Heart left ventricle (tissue), 16 donors: ENCODE data around the gene PRAMEF2. TPM values are rescaled to one million over a fixed set of nuclear protein-coding genes. Genes with fewer than 3 reads are reported as not detected.
"Not testable (repeated sequence)": the region's sequence is repeated elsewhere in the genome, so short reads cannot be mapped to it uniquely, and the experiment has no call there.

Experiments
- ATAC-seq, 4 donors: fragments of 200-7000 bp; cut with Tn5 transposase; one replicate each; pipeline ENCODE4 v1.9.1; 2020 to 2022; ENCODE audit warnings: moderate library complexity in 4 of 4, mild to moderate bottlenecking in 3 of 4, moderate number of reproducible peaks in 1 of 4
- DNase-seq, 5 donors: peaks; one replicate each; pipeline ENCODE4 v3.0.0-alpha.2; 2020
- H3K27ac ChIP-seq, 12 donors: fragments of 200-600 bp; sonication (generic) in 4 of 12; one replicate each; pipeline versions ENCODE4 v1.5.0 to v1.8.0; 2016 to 2022; ENCODE audit warnings: mild to moderate bottlenecking in 2 of 12
- H3K27me3 ChIP-seq, 9 donors: fragments of 200-600 bp; sonication (generic) in 2 of 9; one replicate each; pipeline versions ENCODE4 v1.5.1 to v1.8.0; 2016 to 2022; ENCODE audit warnings: mild to moderate bottlenecking in 3 of 9
- H3K36me3 ChIP-seq, 9 donors: fragments of 200-600 bp; sonication (generic) in 2 of 9; one replicate each; pipeline versions ENCODE4 v1.5.0 to v1.8.0; 2018 to 2022; ENCODE audit warnings: mild to moderate bottlenecking in 2 of 9
- H3K4me1 ChIP-seq, 12 donors: fragments of 200-600 bp; sonication (generic) in 4 of 12; one replicate each; pipeline versions ENCODE4 v1.5.0 to v1.8.0; 2016 to 2022; ENCODE audit warnings: mild to moderate bottlenecking in 3 of 12
- H3K4me3 ChIP-seq, 12 donors: fragments of 200-600 bp; sonication (generic) in 4 of 12; one replicate each; pipeline versions ENCODE4 v1.5.0 to v1.8.0; 2017 to 2022; ENCODE audit warnings: mild to moderate bottlenecking in 9 of 12, moderate library complexity in 4 of 12
- H3K9me3 ChIP-seq, 12 donors: fragments of 200-600 bp; sonication (generic) in 4 of 12; one replicate each; pipeline versions ENCODE4 v1.5.0 to v1.8.0; 2016 to 2022; ENCODE audit warnings: mild to moderate bottlenecking in 1 of 12
- POLR2A ChIP-seq, 2 donors: fragments of 450-650 bp; IDR thresholded peaks; one replicate each; pipeline ENCODE4 v1.6.1; 2017; ENCODE audit warnings: antibody characterized with exemption in 2 of 2, mild to moderate bottlenecking in 2 of 2, moderate library complexity in 2 of 2
- WGBS, 4 donors: extraction: QIAGEN DNeasy Blood & Tissue Kit in 2 of 4; methylation state at CpG; one replicate each; pipeline versions ENCODE4 v1.1.5 to v1.1.7; 2013 to 2018; 5-methylcytosine and 5-hydroxymethylcytosine counted together
- intact Hi-C, 10 donors: fragments of 100-400 bp; cut with DNase I; formaldehyde crosslinking; loops; one replicate each; pipeline versions ENCODE4 v1.11.1 to v1.14.2; 2022
- polyA plus RNA-seq, 2 donors: library from polyadenylated mRNA; stranded (reverse); fragments of 200-250 nt; gene quantifications; one replicate each; pipeline ENCODE4 v1.2.3, GENCODE V29; 2013
- total RNA-seq, 9 donors: library from RNA; depleted of rRNA in 2 of 9; stranded (reverse); fragments of >200 nt in 2 of 9; fragmentation: NEBNext Ultra II Directional in 3 of 9; extraction: Animal tissue kit (Norgen Biotek cat#: 25700) in 3 of 9; gene quantifications; one replicate each; pipeline versions ENCODE4 v1.1.0 to v1.2.4, GENCODE V29; 2016 to 2023
- TF ChIP-seq, protein P1 (sequence below), 12 donors: fragments of 200-600 bp; sonication (generic) in 4 of 12; IDR thresholded peaks; one replicate each; pipeline versions ENCODE4 v1.5.0 to v1.8.0; 2018 to 2022; ENCODE audit warnings: antibody characterized with exemption in 12 of 12, mild to moderate bottlenecking in 5 of 12
- donor health status: ischemic (EF 13 %, LVEDD 7.1; RV severe dilation, severe dysfunction).
- donor health status: healthy with polysubstance abuse.
- donor health status: DM: no; HTN: yes; CAD: no.
- donor health status: DM: no; HTN: no; CAD: no.
- donor health status: ischemic (EF 25% LVEDD 6.9; RV normal size, moderate dysfunction).
- donor health status: ischemic (EF 25% LVEDD 5.7; RV mildly dilated, moderate dysfunction).
- donor health status: healthy.
- donor health status: DM: yes; HTN: yes; CAD: no.
- donor health status: ischemic (EF 35%, LVEDD 5.7; RV mildly dilated, moderate dysfunction).
- donor health status: nonischemic (EF 11% LVEDD 7.7; RV severe dilation, severe dysfunction).
- donor health status: DM: yes; HTN: yes; CAD: no.
- donor health status: PGD.
- donor health status: ischemic (EF 29% LVEDD 5.4; RV normal size, mild dysfunction).
- donor health status: nonischemic (EF 23%, LVEDD 6.1; RV moderate dilation, normal function).

The PRAMEF2 gene
- total and polyA plus RNA-seq, 11 donors = not detected

GRCh38 chr1:12851779-12852178 lies 5.1 kb upstream of the PRAMEF2 start:
- Histone ChIP-seq H3K4me1 (no peaks in the 10 kb centered on the region), H3K27ac (no peak overlapping the region), H3K9me3 (peaks cover 0 to 6% (median 0%) of the 10 kb centered on the region in 12 donors), H3K4me3 (no peak overlapping the region), H3K27me3 (no peaks in the 10 kb centered on the region), H3K36me3 (no peaks in the 10 kb centered on the region)
- intact Hi-C loops = no loop called here
- DNase-seq (no peak), ATAC-seq (no peak)
- WGBS, 4 donors = 55 to 62% (median 58%) methylated on average over 4 of the region's 4 CpGs
- TF ChIP-seq, protein P1, sequence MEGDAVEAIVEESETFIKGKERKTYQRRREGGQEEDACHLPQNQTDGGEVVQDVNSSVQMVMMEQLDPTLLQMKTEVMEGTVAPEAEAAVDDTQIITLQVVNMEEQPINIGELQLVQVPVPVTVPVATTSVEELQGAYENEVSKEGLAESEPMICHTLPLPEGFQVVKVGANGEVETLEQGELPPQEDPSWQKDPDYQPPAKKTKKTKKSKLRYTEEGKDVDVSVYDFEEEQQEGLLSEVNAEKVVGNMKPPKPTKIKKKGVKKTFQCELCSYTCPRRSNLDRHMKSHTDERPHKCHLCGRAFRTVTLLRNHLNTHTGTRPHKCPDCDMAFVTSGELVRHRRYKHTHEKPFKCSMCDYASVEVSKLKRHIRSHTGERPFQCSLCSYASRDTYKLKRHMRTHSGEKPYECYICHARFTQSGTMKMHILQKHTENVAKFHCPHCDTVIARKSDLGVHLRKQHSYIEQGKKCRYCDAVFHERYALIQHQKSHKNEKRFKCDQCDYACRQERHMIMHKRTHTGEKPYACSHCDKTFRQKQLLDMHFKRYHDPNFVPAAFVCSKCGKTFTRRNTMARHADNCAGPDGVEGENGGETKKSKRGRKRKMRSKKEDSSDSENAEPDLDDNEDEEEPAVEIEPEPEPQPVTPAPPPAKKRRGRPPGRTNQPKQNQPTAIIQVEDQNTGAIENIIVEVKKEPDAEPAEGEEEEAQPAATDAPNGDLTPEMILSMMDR (IDR thresholded peaks at IDR 0.05) = no peak
- TF ChIP-seq POLR2A (IDR thresholded peaks at IDR 0.05) = no peak

DNA sequence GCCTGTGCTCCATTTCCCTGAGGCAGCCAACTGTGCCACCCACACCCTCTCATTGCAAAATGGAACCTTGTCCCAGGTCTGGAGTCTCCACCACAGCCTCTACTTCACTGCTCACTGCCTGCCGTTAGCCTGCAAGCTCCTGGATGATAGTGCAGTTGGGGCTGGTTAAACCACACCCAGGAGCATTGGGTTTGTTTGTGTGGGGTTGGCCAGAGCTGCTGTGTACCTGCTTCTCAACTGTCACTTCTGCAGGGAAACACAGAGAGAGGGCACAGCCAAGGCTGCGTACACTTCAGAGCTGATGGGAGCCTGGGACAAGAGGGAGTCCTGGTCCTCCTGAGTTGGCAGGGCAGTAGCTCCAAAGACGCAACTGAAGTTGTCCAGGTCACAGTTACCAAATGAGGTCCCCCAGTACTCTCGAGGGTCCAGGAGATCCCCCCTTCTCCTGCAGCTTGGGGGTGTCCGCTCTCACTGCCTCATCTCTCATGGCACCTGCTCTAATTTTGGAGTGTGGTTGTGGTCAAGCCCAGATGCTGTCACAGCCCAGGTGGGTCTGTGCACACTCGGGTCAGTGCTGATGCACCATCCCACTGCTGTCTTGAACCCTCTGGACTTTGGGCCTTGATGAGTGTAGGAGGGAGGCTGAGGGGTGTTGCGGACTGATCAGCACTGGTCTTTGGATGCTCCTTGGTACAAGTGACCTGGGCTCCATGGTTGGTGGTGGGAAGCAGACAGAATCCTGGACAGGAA lies 6.4 kb downstream of the PRAMEF2 start:
- DNase-seq, H3K9me3 ChIP-seq, intact Hi-C loops, H3K27ac ChIP-seq, H3K27me3 ChIP-seq, H3K36me3 ChIP-seq, H3K4me3 ChIP-seq, H3K4me1 ChIP-seq, ATAC-seq: not testable (repeated sequence)
- 81 to 88% (median 87%) methylated on average over 1 to 5 of the region's 7 CpGs for WGBS, 4 donors

DNA sequence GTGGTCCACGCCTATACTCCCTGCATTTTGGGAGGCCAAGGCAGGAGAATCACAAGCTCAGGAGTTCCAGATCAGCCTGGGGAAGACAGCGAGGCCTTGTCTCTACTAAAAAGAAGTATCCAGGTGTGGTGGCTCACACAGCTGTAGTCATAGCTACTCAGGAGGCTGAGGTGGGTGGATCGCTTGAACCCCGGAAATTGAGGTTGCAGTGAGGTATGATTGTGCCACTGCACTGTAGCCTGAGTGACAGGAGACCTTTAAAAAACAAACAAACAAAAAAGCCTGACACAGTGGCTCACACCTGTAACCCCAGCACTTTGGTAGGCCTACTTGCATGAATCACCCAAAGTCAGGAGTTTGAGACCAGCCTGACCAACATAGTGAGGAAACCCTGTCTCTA lies 21.6 kb downstream of the PRAMEF2 start:
- H3K36me3 ChIP-seq, H3K27me3 ChIP-seq, ATAC-seq, H3K4me1 ChIP-seq, H3K27ac ChIP-seq, H3K4me3 ChIP-seq, intact Hi-C loops, DNase-seq, H3K9me3 ChIP-seq: not testable (repeated sequence)
- WGBS, 4 donors = 80 to 88% (median 82%) methylated on average over 1 to 3 of the region's 4 CpGs

DNA sequence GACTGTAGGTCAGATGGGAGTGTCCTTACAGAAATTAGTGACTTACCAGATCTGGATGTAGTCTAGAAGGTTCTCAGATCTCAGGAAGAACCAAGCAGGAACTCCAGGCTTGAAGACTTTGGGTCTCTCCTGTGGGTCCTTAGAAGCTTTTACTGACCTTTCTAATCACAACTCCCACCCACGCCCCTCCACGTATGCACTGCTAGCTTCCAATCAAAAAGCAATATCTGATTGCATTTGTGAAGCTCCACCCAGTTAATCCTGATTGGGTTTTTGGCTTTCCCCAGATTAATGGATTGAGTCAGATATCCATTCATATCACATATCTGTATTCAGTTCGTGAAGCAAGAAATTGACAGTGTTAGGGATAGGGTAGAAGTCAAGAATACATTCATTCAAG lies 29.2 kb downstream of the PRAMEF2 start, which contains the start of gene PRAMEF4:
TSS of gene PRAMEF4 (minus strand) at position 101 of the 400 bp plus-strand sequence. CDS start 2,807 bp downstream, outside the sequence.
- H3K27ac ChIP-seq, H3K4me1 ChIP-seq, DNase-seq, intact Hi-C loops, H3K4me3 ChIP-seq, H3K9me3 ChIP-seq, H3K27me3 ChIP-seq, H3K36me3 ChIP-seq, ATAC-seq: not testable (repeated sequence)
- 41 to 73% (median 67%) methylated on average over 3 of the region's 3 CpGs for WGBS, 4 donors

DNA sequence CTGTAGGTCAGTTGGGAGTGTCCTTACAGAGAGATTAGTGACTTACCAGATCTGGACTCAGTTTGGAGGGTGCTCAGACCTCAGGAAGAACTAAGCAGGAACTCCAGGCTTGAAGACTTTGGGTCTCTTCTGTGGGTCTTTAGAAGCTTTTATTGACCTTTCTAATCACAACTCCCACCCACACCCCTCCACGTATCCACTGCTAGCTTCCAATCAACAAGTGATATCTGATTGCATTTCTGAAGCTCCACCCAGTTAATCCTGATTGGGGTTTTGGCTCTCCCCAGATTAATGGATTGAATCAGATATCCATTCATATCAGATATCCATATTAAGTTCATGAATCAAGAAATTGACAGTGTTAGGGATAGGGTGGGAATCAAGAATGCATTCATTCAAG lies 41.3 kb downstream of the PRAMEF2 start, which contains the start of gene PRAMEF10:
TSS of gene PRAMEF10 (minus strand) at position 101 of the 400 bp plus-strand sequence. CDS start 2,423 bp downstream, outside the sequence.
- not testable (repeated sequence) for ATAC-seq

GRCh38 chr1:12899186-12899585 lies 42.3 kb downstream of the PRAMEF2 start:
- intact Hi-C loops, H3K9me3 ChIP-seq, H3K4me3 ChIP-seq, H3K36me3 ChIP-seq, ATAC-seq, H3K27me3 ChIP-seq, H3K27ac ChIP-seq, DNase-seq, H3K4me1 ChIP-seq: not testable (repeated sequence)

More for the DNA sequence above, 41.3 kb downstream of the PRAMEF2 start, which contains the start of gene PRAMEF10:
- intact Hi-C loops, H3K27ac ChIP-seq, DNase-seq, H3K9me3 ChIP-seq, H3K36me3 ChIP-seq, H3K4me3 ChIP-seq, H3K4me1 ChIP-seq, H3K27me3 ChIP-seq: not testable (repeated sequence)
- WGBS, 4 donors = 57% methylated on average over 1 of the region's 1 CpG; no CpG with 5 or more reads in 2 of the 4 donors

GRCh38 chr1:12903793-12904572 lies 47.1 kb downstream of the PRAMEF2 start:
- WGBS, 4 donors = 72 to 100% (median 77%) methylated on average over 1 to 4 of the region's 5 CpGs
- H3K27ac ChIP-seq, H3K4me3 ChIP-seq, ATAC-seq, H3K9me3 ChIP-seq, DNase-seq, H3K36me3 ChIP-seq, H3K27me3 ChIP-seq, H3K4me1 ChIP-seq, intact Hi-C loops: not testable (repeated sequence)
